HG03521 (cell line): ENCODE results near the gene ATL1.
"Not testable (repeated sequence)": the region's sequence is repeated elsewhere in the genome, so short reads cannot be mapped to it uniquely, and the experiment has no call there.

Experiments
- ATAC-seq: cut with Tn5 transposase; IDR thresholded peaks from one replicate; pipeline ENCODE4 v1.9.1; 2021; ENCODE audit warnings: mild to moderate bottlenecking, moderate library complexity; ENCODE audit not compliant: unreplicated experiment

The ATL1 gene

DNA sequence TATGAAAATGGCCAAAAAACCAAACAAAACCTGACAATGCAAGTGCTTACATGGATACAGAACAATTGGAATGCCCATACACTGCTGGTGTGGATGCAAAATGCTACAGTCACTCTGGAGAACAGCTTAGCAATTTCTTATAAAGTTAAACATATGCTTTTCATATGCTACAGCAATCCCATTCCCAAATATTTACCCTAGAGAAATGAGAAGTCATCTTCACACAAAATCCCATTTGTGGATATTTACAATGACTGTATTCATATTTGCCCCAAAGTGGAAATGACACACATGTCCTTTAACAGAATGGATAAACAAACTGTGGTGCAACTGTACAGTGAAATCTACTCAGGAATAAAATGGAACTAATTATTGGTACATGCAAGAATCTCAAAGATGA, 87.8 kb downstream of the ATL1 start:
- peak; percentile 17 for ATAC-seq

- ATAC-seq = no peak
Measured at GRCh38 chr14:50649691-50650090, 89.7 kb downstream of the ATL1 start.

GRCh38 chr14:50656776-50657175, 96.8 kb downstream of the ATL1 start:
- no peak for ATAC-seq

DNA sequence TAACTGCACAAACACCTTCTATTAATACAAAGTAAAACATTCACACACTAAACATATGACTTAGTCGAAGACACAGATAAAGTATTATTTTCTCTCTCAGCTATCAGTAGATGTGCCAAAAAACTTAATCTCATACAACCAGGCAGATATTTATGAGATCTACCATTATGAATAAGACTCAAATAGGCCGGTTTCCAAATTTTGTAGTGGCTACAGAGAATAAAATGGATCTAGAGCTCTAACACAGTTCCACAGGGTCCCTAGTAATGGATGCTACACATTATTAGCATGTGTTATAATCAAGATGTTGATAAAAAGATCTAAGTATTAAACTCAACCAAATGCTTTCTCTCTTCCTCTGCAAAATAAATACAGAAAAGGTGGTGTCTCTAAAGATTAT, 97.8 kb downstream of the ATL1 start:
- ATAC-seq = no peak

- no peak for ATAC-seq
Measured at GRCh38 chr14:50658203-50658602, 98.3 kb downstream of the ATL1 start.

DNA sequence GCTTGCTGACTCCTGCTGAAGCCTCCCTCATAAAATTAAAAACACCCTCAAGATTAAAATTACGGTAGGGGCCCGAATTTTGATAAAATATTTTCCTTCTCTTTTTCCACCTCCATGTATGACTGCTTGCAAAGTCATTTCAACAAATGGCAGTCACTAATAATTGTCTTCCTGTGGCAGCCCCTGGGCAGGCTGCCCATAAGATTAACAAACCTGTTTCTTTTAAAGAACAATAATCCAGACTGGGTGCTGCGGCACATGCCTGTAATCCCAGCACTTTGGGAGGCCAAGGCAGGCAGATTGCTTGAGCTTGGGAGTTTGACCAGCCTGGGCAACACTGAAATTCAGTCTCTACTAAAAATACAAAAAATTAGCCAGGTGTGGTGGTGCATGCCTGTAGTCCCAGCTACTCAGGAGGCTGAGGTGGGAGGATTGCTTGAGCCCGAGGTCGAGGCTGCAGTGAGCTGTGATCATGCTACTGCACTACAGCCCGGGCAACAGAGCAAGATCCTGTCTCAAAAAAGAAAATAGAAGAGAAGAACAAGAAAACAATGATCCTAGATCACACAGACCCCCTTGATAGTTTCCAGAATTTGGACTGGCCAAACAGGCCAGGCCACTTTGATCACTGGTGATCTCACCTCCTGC, 99.5 kb downstream of the ATL1 start:
- ATAC-seq = no peak

- ATAC-seq = not testable (repeated sequence)
Measured at GRCh38 chr14:50664579-50664978, 104.6 kb downstream of the ATL1 start.

- not testable (repeated sequence) for ATAC-seq
Measured at GRCh38 chr14:50665300-50665699, 105.4 kb downstream of the ATL1 start.

DNA sequence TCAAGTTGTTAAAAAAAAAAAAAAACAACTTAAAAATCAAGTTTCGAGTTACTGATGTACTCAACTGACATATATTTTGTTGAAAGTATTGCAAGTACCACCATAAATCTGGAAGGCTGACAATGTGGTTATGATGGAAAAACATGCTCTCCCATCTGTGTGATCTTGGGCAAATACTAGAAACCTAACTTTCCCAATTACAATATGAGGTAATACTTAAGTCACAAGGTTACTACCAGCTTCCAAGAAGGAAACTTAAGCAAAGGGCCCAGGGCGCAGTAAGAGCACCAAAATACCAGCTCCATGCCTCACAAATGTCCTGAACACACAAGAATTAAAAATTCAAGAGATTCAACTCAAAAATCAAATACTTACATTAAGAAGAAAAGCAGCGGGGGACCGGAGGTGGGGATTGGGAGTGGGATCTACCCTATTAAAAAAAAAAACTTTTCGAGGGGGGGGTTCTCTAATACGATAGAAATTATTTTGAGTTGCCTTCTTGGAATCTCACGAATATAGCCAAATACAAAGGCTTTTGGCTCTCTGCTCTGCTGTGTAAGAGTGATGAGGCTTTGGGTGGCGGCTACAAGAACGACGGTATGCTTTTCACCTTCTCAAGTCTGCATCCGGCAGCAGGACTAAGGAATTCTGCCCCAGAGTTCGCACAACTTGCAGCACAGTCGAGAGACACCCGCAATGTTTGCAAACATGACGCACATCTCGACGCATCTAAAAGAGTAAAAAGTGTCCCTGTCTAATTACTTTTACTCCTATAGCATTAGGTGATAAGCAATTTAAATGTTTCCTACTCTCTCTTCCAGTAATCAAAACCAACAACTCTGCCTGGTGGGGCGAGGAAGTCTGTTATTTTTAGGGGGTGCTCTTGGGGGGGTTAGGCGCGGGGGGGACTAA, 107.1 kb downstream of the ATL1 start:
- peak; percentile 12 for ATAC-seq

DNA sequence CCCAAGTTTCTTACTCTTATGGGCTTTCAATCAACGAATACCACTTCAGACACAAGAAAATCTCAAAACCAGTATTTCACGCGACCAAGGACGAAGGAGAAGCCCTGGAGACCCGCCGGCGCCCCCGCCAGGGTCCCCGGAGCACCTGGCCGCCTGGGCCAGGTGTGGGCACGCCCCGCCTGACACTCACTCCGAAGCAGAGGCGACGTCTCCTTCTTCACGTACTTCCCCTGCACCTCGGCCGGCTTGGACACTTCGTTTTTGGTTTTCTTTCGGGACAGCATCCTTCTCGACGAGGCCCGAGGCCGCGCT, 107.7 kb downstream of the ATL1 start:
- peak; percentile 40 for ATAC-seq

DNA sequence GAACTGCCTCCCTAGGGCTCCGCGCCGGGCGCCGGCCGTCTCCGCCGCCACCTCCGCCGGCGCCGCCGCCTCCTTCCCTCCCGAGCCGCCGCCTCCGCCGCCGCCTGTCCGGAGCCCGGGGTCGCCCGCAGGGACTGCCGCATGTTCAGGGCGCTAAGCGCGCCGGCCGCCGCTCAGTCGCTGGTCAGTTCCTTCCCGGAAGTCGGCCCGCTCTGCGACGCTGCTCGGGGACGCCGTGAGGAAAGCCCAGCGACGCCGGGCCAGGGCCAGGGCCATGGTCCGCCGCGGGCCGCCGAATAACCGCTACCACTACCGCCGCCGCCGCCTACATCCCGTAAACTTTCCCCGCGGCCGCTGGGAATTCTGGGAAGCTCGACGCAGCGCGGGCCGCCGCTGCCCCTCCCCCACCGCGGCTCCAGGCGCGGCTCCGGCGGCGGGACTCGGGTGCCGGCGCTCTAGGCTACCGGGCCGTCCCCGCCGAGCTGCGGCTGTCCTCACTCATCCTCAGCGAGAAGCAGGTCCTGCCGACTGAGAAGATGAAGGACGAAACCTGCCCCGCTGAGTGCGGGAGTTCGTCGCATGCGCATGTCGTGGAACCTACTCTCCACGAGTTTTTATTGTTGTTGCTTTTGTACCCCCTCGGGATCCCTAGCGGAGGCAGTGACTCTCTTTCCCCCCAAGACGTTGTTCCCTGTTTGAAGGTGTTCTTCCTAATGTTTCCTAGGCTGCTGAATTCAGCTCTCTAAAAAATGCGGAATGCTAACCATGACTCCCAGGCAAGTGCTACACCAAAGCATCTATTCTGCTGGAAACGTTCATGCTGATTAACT, 108.3 kb downstream of the ATL1 start, which contains the start of gene SAV1:
TSS of gene SAV1 (minus strand) at position 311 of the 830 bp plus-strand sequence. CDS start 339 bp downstream, outside the sequence.
- ATAC-seq = peak; percentile 65

DNA sequence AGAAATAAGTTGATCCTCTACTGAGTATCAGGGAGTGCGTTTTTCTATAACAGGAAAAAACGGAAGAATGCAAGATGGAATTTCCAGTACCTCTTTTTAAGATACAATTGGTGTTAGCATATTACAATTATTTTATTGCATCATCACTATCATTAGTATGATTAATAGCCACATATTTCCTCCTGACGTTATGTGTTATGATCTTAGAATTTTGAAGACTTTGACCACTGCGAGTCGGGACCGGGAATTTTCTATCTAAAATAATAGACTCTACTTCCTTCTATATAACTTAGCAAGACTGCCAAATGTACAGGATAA, 108.8 kb downstream of the ATL1 start:
- no peak for ATAC-seq

GRCh38 chr14:50669441-50669986, 109.6 kb downstream of the ATL1 start:
- no peak for ATAC-seq

DNA sequence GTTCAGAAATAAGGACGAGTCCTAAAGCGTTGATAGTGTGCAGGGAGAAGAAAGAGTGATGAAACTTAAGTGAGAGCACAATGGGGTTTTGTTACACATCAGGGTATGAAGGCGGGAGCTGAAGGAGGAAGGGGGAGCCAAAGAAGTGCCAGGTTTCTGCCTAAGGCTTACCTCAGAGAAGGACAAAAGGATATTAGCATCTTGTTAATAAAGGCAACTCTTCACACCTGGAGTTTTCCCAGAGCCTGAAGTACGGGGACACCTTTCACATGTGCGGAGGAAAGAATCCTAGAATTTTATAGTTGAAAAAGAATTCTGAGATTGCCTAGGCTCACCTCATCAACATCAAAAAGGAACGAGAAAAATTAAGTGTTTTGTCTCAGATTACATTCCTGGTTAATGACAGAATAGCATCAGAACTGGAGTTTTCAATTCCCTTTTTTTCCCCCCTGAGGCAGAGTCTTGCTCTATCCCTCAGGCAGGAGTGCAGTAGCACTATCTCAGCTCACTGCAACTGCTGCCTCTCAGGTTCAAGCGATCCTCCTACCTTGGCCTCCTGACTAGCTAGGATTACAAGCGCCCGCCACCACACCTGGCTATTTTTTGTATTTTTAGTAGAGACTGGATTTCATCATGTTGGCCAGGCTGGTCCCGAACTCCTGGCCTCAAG, 110.4 kb downstream of the ATL1 start:
- ATAC-seq = no peak

GRCh38 chr14:50670866-50671256, 110.9 kb downstream of the ATL1 start:
- no peak for ATAC-seq

DNA sequence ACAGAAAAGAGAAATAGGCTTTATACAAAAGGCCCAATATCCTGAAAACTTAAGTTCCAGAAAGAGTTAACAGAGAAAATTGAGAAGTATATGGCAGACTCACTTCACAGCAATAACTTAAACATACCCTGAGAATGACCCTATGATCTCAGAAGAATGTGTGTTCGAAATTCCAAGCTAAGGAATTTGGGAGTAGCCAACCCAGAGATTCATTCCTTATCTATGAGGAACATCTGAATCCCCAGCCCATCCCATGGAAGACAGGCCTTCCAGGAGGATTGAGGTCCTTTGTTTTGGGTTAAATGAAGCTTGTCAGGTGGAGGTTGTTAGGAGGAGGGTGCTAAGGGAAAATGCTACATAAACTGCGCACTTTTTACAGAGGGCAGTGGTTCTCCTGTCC, 115.7 kb downstream of the ATL1 start:
- ATAC-seq = no peak

DNA sequence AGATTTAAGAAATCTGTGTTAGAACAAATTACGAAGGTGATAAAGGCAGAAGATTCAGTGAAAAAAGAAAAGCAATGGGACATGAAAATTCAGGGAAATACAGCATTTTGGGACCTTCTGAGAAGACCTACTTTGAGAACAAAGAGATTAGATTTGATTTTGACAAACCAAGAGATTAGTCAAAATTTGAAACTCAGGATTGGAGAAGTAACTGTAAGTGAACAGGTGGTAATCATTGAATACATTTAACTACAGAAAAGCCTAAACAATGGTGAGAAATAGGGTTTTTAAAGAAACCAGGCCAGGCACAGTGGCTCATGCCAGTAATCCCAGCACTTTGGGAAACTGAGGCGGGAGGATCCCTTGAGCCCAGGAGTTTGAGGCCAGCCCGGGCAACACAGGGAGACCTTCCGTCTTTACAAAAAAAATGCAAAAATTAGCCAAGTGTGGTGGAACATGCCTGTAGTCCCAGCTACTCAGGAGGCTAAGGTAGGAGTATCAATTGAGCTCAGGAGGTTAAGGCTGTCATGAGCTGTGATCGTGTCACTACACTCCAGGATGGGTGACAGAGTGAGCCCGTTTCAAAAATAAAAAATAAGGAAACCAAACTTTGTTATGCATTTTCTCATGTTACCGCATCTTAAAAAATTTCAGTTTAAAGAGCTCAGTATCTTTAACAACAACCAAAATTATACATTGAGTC, 117.0 kb downstream of the ATL1 start:
- no peak for ATAC-seq

- ATAC-seq = no peak
Measured at GRCh38 chr14:50677527-50678063, 117.7 kb downstream of the ATL1 start.

DNA sequence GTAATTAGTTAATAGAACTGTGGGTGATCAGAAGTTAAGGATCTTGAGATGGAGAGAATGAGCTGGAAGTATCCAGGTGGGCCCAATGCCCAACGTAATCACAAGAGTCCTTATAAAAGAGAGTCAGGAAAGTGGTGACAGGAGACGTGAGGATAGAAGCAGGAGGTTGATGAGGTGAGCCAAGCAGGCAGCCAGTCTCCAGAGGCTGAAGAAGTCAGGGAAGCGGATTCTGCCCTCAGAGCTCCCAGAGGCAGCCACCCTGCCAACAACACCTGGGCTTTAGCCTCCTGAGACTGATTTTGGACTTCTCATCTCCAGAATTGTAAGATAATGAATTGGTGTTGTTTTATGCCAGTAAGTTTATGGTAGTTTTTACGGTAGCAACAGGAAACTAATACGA, 118.2 kb downstream of the ATL1 start:
- no peak for ATAC-seq

- no peak for ATAC-seq
Measured at GRCh38 chr14:50679674-50680073, 119.7 kb downstream of the ATL1 start.
